ENCODE data around the gene CEP170.

GRCh38 chr1:243268751-243269460 is 13.8 kb upstream of the CEP170 start:
- TF ChIP-seq CTCF (IDR thresholded peaks at IDR 0.05): no peak
- TF ChIP-seq POLR2A (IDR thresholded peaks at IDR 0.05): no peak
- TF ChIP-seq EP300 (IDR thresholded peaks at IDR 0.05; ENCODE audit: low read depth): no peak
- no peak for TF ChIP-seq POLR2AphosphoS5 (IDR thresholded peaks at IDR 0.05)
